Glomerular visceral epithelial cell (primary cell): ENCODE data around the gene ZDHHC11B.
"Not testable (repeated sequence)": the region's sequence is repeated elsewhere in the genome, so short reads cannot be mapped to it uniquely, and the experiment has no call there.

Source experiments
- DNase-seq: peaks from one replicate; pipeline ENCODE4 v3.0.0-alpha.2; 2016; ENCODE audit errors: extremely low spot score

Gene ZDHHC11B

GRCh38 chr5:685262-686171 lies 99.0 kb downstream of the ZDHHC11B start:
- DNase-seq, result no peak

GRCh38 chr5:684751-685216 lies 99.7 kb downstream of the ZDHHC11B start:
- DNase-seq, result no peak

GRCh38 chr5:683551-684481 lies 100.7 kb downstream of the ZDHHC11B start:
- DNase-seq, result no peak

GRCh38 chr5:682651-683358 lies 101.7 kb downstream of the ZDHHC11B start:
- not testable (repeated sequence) for DNase-seq

GRCh38 chr5:682216-682615 lies 102.3 kb downstream of the ZDHHC11B start:
- not testable (repeated sequence) for DNase-seq

DNA sequence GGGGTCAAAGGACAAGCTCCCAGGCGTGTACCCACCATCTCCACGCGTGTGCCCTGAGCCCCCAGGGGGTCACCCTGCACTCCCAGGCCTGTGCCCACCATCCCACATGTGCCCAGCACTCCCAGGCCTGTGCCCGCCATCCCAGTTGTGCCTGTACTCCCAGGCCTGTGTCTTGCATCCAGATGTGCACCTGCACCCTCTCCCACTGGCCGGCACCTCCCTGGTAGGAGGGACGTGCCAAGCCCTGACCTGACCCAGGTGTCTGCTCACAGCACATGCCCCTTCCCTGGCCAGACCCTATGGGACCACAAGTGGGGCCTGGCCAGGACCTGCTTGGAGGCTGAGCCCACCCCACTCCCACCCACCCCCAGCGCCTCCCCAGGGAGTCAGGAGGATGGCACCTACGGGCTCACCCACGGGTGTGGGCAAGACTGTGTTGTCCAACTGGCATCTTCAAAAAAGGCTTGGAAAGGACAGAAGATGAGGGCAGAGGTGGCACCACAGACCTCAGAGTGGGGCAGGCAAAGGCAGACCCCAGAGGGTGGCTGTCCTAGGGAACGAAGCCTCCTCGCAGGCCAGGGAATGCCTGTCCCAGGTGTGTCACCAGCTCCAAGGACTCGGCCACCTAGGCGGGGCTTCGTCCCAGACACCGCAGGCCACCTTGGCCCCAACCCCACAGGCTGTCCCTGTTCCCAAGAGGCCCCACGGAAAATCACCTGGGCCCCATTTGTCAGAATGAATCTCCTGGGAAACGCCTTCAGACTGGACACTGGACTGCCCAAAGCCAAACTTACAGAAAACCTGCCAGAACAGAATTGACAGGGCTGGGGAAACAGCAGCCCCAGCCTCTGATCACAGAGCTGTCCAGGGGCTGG lies 103.0 kb downstream of the ZDHHC11B start:
- not testable (repeated sequence) for DNase-seq

GRCh38 chr5:680836-681235 lies 103.7 kb downstream of the ZDHHC11B start:
- not testable (repeated sequence) for DNase-seq

GRCh38 chr5:680118-680795 lies 104.3 kb downstream of the ZDHHC11B start:
- DNase-seq, result not testable (repeated sequence)

DNA sequence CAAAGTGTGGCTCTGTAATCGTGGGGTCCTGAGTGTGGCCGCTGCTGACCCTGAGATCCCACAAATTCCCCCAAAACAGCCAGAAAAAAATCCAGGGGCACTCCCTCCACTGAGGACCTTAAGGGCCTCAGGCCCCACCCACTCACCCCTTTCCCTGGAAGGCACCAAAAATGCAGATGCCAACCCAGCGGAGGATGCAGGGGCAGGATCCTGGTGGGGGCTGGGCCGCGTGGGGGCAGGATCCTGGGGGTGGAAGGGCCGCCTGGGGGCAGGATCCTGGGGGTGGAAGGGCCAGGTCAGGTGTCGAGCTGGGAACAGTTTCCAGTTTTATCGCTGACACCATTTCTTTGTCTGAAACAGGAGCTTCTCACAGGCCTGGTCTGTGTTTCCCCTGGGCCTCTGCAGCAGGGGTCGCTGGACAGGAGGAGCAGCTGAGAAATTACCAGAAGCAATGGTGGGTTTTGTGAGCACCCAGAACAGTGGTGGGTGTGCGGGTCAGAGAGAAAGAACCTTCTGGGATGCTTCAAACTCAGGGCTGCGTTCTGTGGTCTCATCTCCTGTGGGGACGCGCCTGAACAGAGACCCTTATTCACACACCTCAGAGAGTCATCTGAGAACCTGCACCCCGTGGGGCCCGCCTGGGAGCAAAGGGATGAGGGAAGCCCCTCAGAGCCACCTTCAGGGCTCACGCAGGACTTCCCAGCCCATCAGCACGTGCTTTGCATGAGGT lies 105.2 kb downstream of the ZDHHC11B start:
- not testable (repeated sequence) for DNase-seq

GRCh38 chr5:678521-678920 lies 106.0 kb downstream of the ZDHHC11B start:
- not testable (repeated sequence) for DNase-seq

- no peak for DNase-seq
Observed at GRCh38 chr5:677131-678101, 107.1 kb downstream of the ZDHHC11B start.

DNA sequence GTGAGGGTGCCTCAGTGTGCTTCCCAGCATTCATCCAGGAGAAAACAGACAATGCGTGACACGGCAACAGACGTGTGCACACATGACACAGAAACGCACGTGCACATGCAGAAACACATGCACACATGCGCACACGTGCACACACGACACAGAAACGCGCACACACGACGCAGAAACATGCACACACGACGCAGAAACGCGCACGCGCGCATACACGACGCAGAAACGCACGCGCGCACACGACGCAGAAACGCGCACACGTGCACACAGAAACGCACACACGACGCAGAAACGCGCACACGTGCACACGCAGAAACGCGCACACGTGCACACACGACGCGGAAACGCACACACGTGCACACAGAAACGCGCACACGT lies 107.8 kb downstream of the ZDHHC11B start:
- DNase-seq, result no peak

DNA sequence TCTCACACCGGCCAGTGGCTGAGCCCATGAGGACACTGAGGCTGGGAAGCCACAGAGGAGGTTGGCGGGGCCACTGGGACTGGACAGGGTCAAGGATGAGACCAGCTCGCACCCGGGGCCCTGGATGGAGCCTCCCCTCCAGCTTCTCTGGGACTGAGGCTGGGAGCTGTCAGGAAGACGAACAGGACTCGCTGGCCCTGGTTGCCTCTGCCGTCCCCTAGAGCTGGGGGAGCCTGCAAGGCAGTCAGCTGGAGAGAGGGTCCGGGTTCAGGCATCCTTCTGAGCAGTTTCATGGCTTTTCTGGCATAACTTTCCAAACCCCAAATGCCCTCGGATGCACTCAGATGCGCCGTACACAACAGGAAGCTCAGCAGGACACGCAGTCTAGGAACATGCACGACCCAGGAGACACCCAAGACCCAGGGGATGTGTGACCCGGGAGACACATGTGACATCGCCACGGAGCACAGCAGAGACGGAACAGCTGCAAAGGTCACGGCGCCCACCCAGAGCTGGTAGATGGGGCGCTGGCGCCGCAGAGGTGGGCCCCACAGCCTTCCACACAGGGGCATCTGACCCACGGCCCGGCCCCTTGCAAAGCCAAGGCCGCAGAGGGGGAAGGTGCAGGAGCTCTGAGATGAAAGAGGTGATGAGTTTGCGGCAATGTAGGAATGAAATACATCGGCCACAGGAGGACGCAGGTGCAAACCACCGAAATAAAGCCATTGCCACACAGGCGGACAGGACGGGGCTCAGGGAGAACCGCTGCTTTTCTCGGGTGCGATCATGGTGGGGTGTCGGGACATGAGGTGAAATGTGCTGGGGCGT lies 108.4 kb downstream of the ZDHHC11B start:
- DNase-seq, result no peak

DNA sequence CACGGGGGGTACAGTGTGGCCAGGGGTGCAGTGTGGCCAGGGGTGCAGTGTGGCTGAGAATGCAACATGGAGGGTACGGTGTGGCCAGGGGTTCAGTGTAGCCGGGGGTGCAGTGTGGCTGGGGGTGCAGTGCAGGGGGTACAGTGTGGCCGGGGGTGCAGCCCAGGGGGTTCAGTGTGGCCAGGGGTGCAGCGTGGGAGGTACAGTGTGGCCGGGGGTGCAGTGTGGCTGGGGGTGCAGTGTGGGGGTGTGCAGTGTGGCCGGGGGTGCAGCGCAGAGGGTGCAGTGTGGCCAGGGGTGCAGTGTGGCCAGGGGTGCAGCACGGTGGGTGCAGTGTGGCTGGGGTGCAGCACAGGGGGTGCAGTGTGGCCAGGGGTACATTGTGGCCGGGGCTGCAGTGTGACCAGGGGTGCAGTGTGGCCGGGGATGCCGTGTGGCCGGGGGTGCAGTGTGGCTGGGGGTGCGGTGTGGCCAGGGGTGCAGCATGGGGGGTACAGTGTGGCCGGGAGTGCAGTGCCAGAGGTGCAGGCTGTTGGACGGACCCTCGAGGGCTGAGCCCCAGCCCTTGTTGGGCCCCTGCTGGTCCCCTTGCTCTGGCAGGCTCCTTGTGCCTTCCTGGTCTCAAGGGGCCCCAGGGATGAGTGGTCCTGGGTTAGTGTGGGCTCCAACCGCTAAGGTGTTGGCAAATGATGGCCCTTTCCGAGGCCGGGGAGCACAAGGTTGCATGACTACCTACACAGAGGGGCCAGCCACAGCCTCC lies 109.2 kb downstream of the ZDHHC11B start:
- DNase-seq, result no peak

DNA sequence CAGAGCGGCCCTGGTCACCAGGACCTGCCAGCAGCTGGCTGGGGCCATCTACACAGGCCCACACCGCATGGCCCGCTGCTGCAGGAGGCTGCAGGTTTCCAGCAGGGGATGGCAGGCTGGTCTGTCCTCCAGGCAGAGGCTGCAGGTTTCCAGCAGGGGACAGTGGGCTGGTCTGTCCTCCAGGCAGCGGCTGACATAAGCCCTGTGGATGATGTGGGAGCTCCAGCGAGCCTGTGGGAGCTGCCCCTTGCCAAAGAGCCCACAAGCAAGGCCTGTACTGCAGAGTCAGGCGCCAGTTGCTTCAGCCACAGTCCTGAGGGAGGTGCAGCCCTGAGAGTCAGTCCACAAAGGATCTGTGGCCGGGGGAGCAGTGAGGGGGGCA lies 109.9 kb downstream of the ZDHHC11B start:
- DNase-seq, result no peak

- no peak for DNase-seq
Observed at GRCh38 chr5:673831-674629, 110.5 kb downstream of the ZDHHC11B start.
